ENCODE data around the gene PAGE2B.
"Not testable (repeated sequence)": the region's sequence is repeated elsewhere in the genome, so short reads cannot be mapped to it uniquely, and the experiment has no call there.

PAGE2B gene

DNA sequence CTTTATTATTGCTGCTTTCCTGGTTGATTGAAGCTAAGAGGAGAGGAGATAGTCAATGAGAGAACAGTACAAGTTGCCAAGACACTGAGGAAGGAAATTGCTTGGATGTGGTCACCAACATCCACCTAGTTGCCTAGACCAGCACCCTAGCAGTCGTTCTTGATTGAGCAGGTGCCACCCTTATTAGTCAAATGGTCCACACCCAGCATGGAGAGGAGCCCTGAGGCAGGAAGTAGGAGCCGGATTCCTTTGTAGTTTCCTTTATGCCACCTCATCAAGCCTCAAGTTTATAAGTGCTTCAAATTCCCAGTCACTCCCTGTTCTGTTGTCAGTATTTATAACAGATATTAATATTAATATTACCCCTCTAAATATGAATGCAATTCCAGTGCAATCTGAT is 33.1 kb downstream of the PAGE2B start:
- no peak for DNase-seq

DNA sequence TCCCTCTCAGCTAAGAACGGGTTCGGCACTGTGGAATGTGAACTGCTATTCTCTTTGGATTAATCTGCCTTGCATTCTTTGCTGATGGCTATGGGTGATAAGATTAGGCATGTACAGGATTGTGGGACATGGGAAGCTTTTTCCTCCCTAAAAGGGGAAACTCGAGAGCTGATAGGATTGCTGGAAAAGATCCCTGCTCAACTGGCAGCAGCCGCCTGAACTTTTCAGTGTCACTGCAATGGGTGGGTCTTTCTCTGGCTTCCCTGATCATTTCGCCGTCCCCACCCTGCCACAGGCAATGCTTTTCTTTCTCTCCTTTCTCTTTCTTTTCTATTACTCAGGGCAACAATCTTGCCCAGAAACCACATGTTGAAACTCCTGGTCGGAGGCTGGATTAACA is 34.5 kb downstream of the PAGE2B start:
- no peak for DNase-seq

DNA sequence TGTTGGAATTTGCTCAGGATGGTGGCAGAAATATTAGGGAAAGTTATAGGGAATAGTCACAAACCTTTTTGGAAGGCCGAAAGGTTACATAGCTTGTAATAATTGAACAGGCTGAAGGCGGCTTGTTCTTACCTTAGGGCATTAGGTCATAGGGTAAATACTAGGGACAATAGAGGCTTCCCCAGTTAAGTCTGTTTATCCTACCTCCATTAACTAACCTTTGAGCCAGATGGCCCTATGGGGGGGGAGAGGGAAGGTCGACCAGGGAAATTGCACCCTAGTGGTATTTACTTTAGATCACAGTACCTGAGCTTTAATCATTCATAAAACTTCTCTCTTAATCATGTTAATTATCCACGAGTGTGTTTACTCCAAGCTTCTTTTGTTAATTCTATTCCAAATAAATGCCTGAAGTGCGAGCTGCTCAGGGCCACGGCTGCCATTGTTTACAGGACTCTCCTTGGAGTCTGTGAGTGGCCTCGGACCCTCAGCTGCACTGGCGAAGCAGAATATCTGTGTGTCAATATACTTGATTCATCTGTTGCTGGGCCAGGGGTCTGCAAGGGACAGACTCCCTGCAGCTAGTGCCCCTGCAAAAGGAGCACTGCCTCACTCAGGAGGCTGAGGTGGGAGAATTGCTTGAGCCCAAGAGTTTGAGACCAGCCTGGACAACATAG is 36.9 kb downstream of the PAGE2B start:
- DNase-seq = no peak

DNA sequence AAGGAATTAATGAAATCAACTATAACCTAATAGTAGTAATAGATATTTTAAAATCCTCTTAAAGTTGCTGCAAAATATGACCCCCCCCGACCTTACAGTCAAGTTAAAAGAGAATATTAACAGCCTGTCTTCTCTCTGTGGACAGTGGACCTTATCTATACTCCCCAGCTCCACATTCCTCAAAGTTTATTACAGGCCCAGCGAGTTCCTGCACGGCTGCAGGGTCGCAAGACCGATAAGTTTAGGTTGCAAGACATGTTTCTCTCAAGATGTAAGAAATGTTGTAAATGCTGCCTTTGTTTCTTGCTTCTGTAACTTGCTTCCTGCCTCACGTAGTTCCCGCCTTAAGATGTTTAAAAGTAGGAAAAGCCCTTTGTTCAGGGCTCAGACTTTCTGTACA is 41.8 kb downstream of the PAGE2B start:
- DNase-seq = not testable (repeated sequence)

- DNase-seq = no peak
Observed at GRCh38 chrX:55118574-55118973, 43.7 kb downstream of the PAGE2B start.

- no peak for DNase-seq
Observed at GRCh38 chrX:55119271-55119670, 44.4 kb downstream of the PAGE2B start.

GRCh38 chrX:55119712-55120111 is 44.9 kb downstream of the PAGE2B start:
- no peak for DNase-seq

DNA sequence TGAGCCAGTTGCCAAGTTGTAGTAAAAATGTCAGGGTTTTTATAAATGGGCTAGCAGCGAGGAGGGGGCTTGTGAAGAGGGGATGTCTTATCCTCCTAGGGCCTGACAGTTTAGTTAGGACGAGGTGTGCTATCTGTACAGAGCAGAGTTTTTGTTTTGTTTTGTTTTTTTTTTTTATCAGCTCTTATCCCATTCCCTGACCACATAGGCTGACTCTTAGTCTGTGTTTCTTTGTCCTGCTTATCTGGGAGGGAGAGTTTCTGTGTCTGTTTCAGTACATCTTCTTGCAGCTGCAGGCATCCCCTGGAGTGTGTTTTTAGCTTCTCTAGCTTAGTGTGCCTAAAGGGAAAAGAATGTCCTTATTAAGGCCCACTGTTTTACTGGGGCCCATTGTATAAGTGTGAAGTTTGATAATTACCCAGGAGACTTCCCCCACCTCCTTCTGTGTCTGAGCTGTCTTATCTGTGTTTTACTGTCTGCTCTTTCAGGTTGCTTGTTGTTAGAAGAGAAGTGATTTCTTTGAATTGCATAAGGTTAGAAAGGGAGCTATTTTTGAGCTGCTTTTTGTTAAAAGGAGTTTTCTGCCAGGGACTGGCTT is 46.0 kb downstream of the PAGE2B start:
- DNase-seq = no peak

DNA sequence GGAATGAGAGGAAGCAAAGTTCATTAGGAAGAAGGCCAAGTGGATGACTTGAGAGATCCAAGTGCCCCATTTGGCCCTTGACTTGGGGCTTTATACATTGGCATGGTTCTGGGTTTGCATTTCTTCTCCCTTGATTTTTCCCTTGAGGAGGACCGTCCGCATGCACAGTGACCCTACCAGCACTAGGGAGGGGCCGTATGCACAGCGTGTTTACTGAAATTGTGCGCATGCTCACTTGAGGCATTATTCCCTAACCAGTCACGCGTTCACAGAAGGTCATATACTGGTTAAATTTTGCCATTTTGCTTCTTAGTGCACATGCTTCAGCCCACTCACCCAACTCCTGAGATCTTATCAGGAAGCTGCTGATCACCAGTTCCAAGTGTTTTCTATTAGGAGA is 49.1 kb downstream of the PAGE2B start:
- DNase-seq = no peak

- no peak for DNase-seq
Observed at GRCh38 chrX:55127692-55128091, 52.9 kb downstream of the PAGE2B start.

All from anterior cingulate cortex (tissue), 58 donors.